GM12872 (cell line): ENCODE measurements around the gene ARL13A.

Experiments
- CTCF ChIP-seq: IDR thresholded peaks from 3 replicates; pipeline ENCODE4 v1.5.1; 2011; ENCODE audit warnings: low read depth, mild to moderate bottlenecking, low read length, moderate library complexity; ENCODE audit not compliant: insufficient read depth

ARL13A gene

DNA sequence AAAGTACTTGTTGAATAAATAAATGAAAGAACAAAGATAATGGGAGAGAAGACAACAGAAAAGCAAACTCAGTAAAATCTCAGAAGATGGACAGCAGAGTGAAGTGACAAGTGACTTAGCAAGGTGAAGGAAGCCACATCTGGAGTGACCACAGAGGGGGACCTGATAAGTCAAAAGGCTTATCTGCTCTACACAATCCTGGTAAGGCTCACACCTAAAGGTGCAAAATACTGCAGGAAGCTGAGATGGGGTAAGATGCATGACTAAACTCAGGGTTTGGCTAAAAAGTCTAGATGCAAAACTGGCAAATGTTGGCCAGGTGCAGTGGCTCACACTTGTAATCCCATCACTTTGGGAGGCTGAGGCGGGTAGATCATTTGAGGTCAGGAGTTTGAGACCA is 60.2 kb downstream of the ARL13A start:
- TF ChIP-seq CTCF = no peak

DNA sequence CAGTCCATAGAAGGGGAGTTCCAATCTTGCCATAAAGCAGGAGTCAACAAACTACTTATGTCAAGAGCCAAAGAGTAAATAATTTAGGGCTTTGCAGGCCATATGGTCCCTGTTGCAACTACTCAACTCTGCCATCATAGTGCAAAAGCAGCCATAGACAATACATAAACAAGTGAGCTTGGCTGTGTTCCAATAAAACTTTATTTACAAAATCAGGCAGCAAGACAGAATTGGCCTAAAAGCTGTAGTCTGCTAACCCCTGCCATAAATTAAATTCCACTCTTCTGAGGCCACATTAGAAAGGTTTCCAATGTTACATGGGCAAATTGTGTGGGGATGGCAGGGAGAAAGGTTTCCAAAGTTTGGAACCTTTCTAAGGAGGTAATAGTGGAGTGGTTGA is 67.7 kb downstream of the ARL13A start:
- no peak for TF ChIP-seq CTCF

- TF ChIP-seq CTCF = no peak
Measured at GRCh38 chrX:101040197-101040596, 70.7 kb downstream of the ARL13A start.
